Measurements from ENCODE around the gene ATP10B. TPM values are rescaled to one million over a fixed set of nuclear protein-coding genes. Genes with fewer than 3 reads are reported as not detected.

ATP10B gene
- total and polyA plus RNA-seq, 2 of the 8 experiments (the other 6 are each of a cell fraction or from before 2014, with no cell fraction given): 0.06 to 0.11 TPM

- TF ChIP-seq CTCF (IDR thresholded peaks at IDR 0.05; ENCODE audit: control extremely low read depth in 1 of 3, insufficient read depth in 1 of 3, low read depth in 1 of 3, low read length in 3 of 3) (peak; percentile 86 to 88 (median 87)), GTF2F1 (IDR thresholded peaks at IDR 0.05; ENCODE audit: borderline replicate concordance, low read depth, low read length) (no peak), YY1 (IDR thresholded peaks at IDR 0.05; ENCODE audit: low read depth, low read length) (peak; percentile 82)
Observed at GRCh38 chr5:160787240-160787639, 64.8 kb downstream of the ATP10B start (continued).

All from H1 (cell line).